Activated effector memory CD4-positive, alpha-beta T cell treated with Interleukin-2 at 50 U/mL for 16 hours (primary cell): ENCODE measurements around the gene C3orf20.
"Not testable (repeated sequence)": the region's sequence is repeated elsewhere in the genome, so short reads cannot be mapped to it uniquely, and the experiment has no call there.

ENCODE experiments used
- DNase-seq: peaks from one replicate; pipeline ENCODE4 v3.0.0-alpha.2; 2020

The C3orf20 gene

GRCh38 chr3:14701676-14702075, 26.7 kb downstream of the C3orf20 start:
- no peak for DNase-seq

- no peak for DNase-seq
These were observed 28.3 kb downstream of the C3orf20 start for GRCh38 chr3:14703128-14703750.

GRCh38 chr3:14703791-14704190, 28.9 kb downstream of the C3orf20 start:
- DNase-seq = no peak

- no peak for DNase-seq
These were observed 31.2 kb downstream of the C3orf20 start for GRCh38 chr3:14706096-14706495.

- no peak for DNase-seq
These were observed 41.6 kb downstream of the C3orf20 start for GRCh38 chr3:14716591-14716990.

- no peak for DNase-seq
These were observed 42.4 kb downstream of the C3orf20 start for GRCh38 chr3:14717307-14717706.

- no peak for DNase-seq
These were observed 43.6 kb downstream of the C3orf20 start for GRCh38 chr3:14718539-14718938.

- DNase-seq = no peak
These were observed 44.1 kb downstream of the C3orf20 start for GRCh38 chr3:14719006-14719405.

- DNase-seq = no peak
These were observed 46.4 kb downstream of the C3orf20 start for GRCh38 chr3:14721126-14721864.

GRCh38 chr3:14725013-14725412, 50.1 kb downstream of the C3orf20 start:
- DNase-seq = no peak

- no peak for DNase-seq
These were observed 50.9 kb downstream of the C3orf20 start for GRCh38 chr3:14725564-14726440.

- DNase-seq = no peak
These were observed 51.5 kb downstream of the C3orf20 start for GRCh38 chr3:14726441-14726780.

- no peak for DNase-seq
These were observed 53.2 kb downstream of the C3orf20 start for GRCh38 chr3:14728113-14728512.

- DNase-seq = no peak
These were observed 55.9 kb downstream of the C3orf20 start for GRCh38 chr3:14730703-14731382.

GRCh38 chr3:14740983-14741382, 66.0 kb downstream of the C3orf20 start:
- no peak for DNase-seq

- no peak for DNase-seq
These were observed 66.6 kb downstream of the C3orf20 start for GRCh38 chr3:14741510-14741909.

- no peak for DNase-seq
These were observed 69.6 kb downstream of the C3orf20 start for GRCh38 chr3:14744556-14744955.

GRCh38 chr3:14750650-14751049, 75.7 kb downstream of the C3orf20 start:
- DNase-seq = no peak

GRCh38 chr3:14752979-14753378, 78.0 kb downstream of the C3orf20 start:
- DNase-seq = not testable (repeated sequence)

GRCh38 chr3:14757153-14757700, 82.3 kb downstream of the C3orf20 start:
- no peak for DNase-seq

GRCh38 chr3:14758297-14758696, 83.4 kb downstream of the C3orf20 start:
- DNase-seq = no peak

- no peak for DNase-seq
These were observed 84.0 kb downstream of the C3orf20 start for GRCh38 chr3:14758959-14759358.

- DNase-seq = no peak
These were observed 85.2 kb downstream of the C3orf20 start for GRCh38 chr3:14760185-14760584.
